GM08714 (cell line): ENCODE measurements around the gene RTN4RL1.

Source experiments
- H3K4me3 ChIP-seq: fragments of 200-500 bp; sonication (Bioruptor generic); 2 replicates; pipeline ENCODE4 v1.5.1; 2014; ENCODE audit warnings: mild to moderate bottlenecking, low read length, inconsistent platforms
- ZNF274 ChIP-seq: IDR thresholded peaks from 2 replicates; pipeline ENCODE4 v1.6.1; 2012; ENCODE audit warnings: mild to moderate bottlenecking, low read depth, low read length

Gene RTN4RL1

GRCh38 chr17:1963250-1963649, 61.9 kb downstream of the RTN4RL1 start:
- no peak overlapping the region for H3K4me3 ChIP-seq
- TF ChIP-seq ZNF274, result no peak

- no peak for TF ChIP-seq ZNF274
- H3K4me3 ChIP-seq, result no peak overlapping the region
These were observed 63.9 kb downstream of the RTN4RL1 start for GRCh38 chr17:1961189-1961588.

DNA sequence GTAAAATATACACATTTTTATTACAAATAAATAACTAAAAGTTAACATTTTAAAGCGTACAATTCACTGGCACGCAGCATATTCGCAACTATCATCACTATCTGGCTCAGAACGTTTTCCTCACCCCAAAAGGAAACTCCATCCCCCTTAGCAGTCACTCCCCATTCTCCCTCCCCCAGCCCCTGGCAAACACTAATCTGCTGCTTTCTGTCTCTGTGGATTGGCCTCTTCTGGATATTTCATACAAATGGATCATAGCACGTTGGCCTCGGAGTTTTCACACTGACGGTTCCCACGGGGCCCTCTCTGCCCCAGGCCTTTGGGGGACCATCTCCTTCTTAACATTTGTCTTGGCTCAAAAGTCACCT, 64.6 kb downstream of the RTN4RL1 start:
- no peak overlapping the region for H3K4me3 ChIP-seq
- TF ChIP-seq ZNF274, result no peak

- TF ChIP-seq ZNF274, result no peak
- no peak overlapping the region for H3K4me3 ChIP-seq
These were observed 65.1 kb downstream of the RTN4RL1 start for GRCh38 chr17:1959871-1960544.

DNA sequence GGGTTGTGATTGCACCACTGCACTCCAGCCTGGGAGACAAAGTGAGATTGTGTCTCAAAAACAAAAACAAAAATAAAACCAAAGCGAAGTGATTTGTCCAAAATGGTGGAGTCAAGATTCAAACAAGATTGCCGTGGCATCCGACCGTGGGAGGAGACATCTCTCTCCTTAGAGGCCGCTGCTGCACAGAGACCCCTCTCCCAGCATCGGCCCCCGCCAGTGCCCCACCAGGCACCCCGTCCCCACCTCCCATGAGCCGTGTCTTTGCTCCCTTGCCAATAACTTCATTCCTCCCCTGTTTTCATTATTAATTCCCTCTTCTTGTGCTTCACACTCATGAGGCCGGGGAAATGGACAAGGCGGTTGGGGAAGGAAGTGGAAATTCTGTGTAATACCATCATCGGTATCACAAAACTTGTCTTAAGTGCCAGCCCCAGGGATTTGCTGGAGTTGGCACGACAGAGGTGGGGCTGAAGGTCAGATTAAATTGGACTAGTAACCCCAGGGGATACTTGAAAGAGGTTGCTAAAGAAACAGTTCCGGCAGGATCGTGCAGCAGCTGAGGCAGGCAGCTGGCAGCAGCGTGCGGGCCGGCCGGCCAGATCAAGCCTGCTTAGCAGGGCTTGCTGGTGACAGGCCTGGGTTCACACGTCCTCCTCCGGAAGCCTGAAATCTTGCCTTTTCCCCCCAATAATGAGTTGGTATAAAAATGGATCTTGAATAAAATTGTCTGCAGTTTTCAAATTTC, 66.8 kb downstream of the RTN4RL1 start:
- TF ChIP-seq ZNF274, result no peak
- no peak overlapping the region for H3K4me3 ChIP-seq

- TF ChIP-seq ZNF274, result no peak
- no peak overlapping the region for H3K4me3 ChIP-seq
These were observed 68.1 kb downstream of the RTN4RL1 start for GRCh38 chr17:1957037-1957436.

- H3K4me3 ChIP-seq, result no peak overlapping the region
- no peak for TF ChIP-seq ZNF274
These were observed 69.0 kb downstream of the RTN4RL1 start for GRCh38 chr17:1956134-1956533.

DNA sequence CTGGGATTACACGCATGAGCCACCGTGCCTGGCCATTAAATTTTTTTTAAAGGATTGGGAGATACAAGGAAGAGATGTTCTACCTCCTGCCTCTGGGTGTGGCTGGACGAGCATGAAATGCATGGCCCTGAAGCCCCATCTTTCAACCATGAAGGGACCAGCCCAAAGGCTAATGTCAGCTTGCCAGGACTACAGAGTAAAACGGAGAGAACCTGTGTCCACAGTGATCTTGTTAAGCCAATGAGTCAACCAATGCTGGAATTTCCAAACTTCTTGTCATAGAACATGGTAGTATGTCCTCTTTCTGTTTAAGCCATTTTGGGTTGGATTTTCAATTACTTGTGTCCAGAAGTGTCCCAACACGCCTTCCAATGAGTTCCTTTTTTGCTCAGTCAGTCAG, 71.3 kb downstream of the RTN4RL1 start:
- no peak for TF ChIP-seq ZNF274
- no peak overlapping the region for H3K4me3 ChIP-seq

GRCh38 chr17:1951920-1952319, 73.2 kb downstream of the RTN4RL1 start:
- no peak for TF ChIP-seq ZNF274
- no peak overlapping the region for H3K4me3 ChIP-seq

- TF ChIP-seq ZNF274, result no peak
- no peak overlapping the region for H3K4me3 ChIP-seq
These were observed 75.4 kb downstream of the RTN4RL1 start for GRCh38 chr17:1949754-1950153.

GRCh38 chr17:1948517-1948825, 76.7 kb downstream of the RTN4RL1 start:
- no peak for TF ChIP-seq ZNF274
- H3K4me3 ChIP-seq, result no peak overlapping the region

GRCh38 chr17:1947743-1948516, 77.2 kb downstream of the RTN4RL1 start:
- no peak for TF ChIP-seq ZNF274
- no peak overlapping the region for H3K4me3 ChIP-seq

DNA sequence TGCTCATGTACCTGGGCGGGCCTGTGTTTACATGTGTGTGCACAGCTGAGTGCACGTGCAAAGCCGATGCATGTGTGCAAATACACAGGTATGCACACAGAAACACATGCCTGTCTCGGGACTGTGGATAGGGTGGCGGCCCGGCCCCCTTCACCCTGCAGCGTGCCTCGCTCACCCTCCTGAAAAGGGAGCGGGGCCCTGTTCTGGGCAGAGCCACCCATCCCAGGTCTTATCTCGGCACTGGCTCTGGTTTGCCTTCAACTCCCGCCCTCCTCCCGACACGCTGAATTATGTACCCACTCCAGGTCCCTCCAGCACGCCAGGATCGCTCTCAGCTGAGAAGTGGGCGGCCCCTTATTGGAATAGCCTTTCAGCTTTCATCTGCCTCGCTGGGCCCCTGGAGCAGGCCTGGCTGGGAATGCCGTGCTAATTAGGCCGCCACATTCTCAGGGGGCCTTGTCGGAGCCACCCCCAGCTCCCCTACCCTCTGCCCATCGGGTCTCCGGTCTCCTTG, 77.8 kb downstream of the RTN4RL1 start:
- no peak overlapping the region for H3K4me3 ChIP-seq
- TF ChIP-seq ZNF274, result no peak

GRCh38 chr17:1946021-1946932, 78.9 kb downstream of the RTN4RL1 start:
- no peak for TF ChIP-seq ZNF274
- H3K4me3 ChIP-seq, result no peak overlapping the region

- TF ChIP-seq ZNF274, result no peak
- H3K4me3 ChIP-seq, result no peak overlapping the region
These were observed 79.5 kb downstream of the RTN4RL1 start for GRCh38 chr17:1945621-1946020.
